HG02571 (cell line): ENCODE results near the gene PDCD5.
"Not testable (repeated sequence)": the region's sequence is repeated elsewhere in the genome, so short reads cannot be mapped to it uniquely, and the experiment has no call there.

ENCODE experiments used
- ATAC-seq: cut with Tn5 transposase; IDR thresholded peaks from one replicate; pipeline ENCODE4 v1.9.1; 2021; ENCODE audit warnings: mild to moderate bottlenecking, moderate library complexity; ENCODE audit not compliant: unreplicated experiment

PDCD5 gene

GRCh38 chr19:32576790-32577189, 4.2 kb upstream of the PDCD5 start:
- no peak for ATAC-seq

- peak; percentile 21 for ATAC-seq
Measured at GRCh38 chr19:32580353-32580900, 563 bp upstream of the PDCD5 start.

- ATAC-seq: no peak
Measured at GRCh38 chr19:32581705-32582179, 752 bp downstream of the PDCD5 start.

- ATAC-seq: not testable (repeated sequence)
Measured at GRCh38 chr19:32587747-32588504, 6.9 kb downstream of the PDCD5 start.

GRCh38 chr19:32594021-32594420, 13.0 kb downstream of the PDCD5 start:
- ATAC-seq: no peak

- no peak for ATAC-seq
Measured at GRCh38 chr19:32595491-32595890, 14.5 kb downstream of the PDCD5 start.

- ATAC-seq: no peak
Measured at GRCh38 chr19:32598022-32598421, 17.0 kb downstream of the PDCD5 start.

GRCh38 chr19:32599258-32599657, 18.3 kb downstream of the PDCD5 start:
- no peak for ATAC-seq

GRCh38 chr19:32599736-32600157, 18.8 kb downstream of the PDCD5 start:
- ATAC-seq: no peak

GRCh38 chr19:32603961-32604360, 23.0 kb downstream of the PDCD5 start:
- ATAC-seq: no peak

GRCh38 chr19:32605544-32605943, 24.6 kb downstream of the PDCD5 start:
- no peak for ATAC-seq

- no peak for ATAC-seq
Measured at GRCh38 chr19:32606289-32606688, 25.3 kb downstream of the PDCD5 start.

GRCh38 chr19:32607479-32607878, 26.5 kb downstream of the PDCD5 start:
- ATAC-seq: no peak

GRCh38 chr19:32611161-32611560, 30.2 kb downstream of the PDCD5 start:
- ATAC-seq: no peak

GRCh38 chr19:32613008-32613407, 32.0 kb downstream of the PDCD5 start:
- ATAC-seq: no peak

GRCh38 chr19:32614916-32615315, 33.9 kb downstream of the PDCD5 start:
- no peak for ATAC-seq

GRCh38 chr19:32615569-32615968, 34.6 kb downstream of the PDCD5 start:
- no peak for ATAC-seq

- no peak for ATAC-seq
Measured at GRCh38 chr19:32619051-32619685, 38.2 kb downstream of the PDCD5 start.

- no peak for ATAC-seq
Measured at GRCh38 chr19:32622002-32622401, 41.0 kb downstream of the PDCD5 start.

- ATAC-seq: no peak
Measured at GRCh38 chr19:32624410-32624809, 43.4 kb downstream of the PDCD5 start.

- ATAC-seq: no peak
Measured at GRCh38 chr19:32626969-32627368, 46.0 kb downstream of the PDCD5 start.

GRCh38 chr19:32627714-32628270, 46.8 kb downstream of the PDCD5 start:
- no peak for ATAC-seq
